Tibial artery (tissue), 4 donors: ENCODE data around the gene LAMA2.

Source experiments
- DNase-seq, 2 donors: peaks; one replicate each; pipeline ENCODE4 v3.0.0-alpha.2; 2019
- H3K27ac ChIP-seq, 2 donors: fragments of 200-600 bp; sonication (generic) in 1 of 2; 1 replicate in 1 of 2; 2 replicates in 1 of 2; pipeline ENCODE4 v1.5.1; 2018 to 2019; ENCODE audit warnings: mild to moderate bottlenecking in 1 of 2
- H3K27me3 ChIP-seq, 2 donors: fragments of 200-600 bp; sonication (generic) in 1 of 2; one replicate each; pipeline versions ENCODE4 v1.5.1 to v1.6.0; 2016 to 2019
- H3K36me3 ChIP-seq, 3 donors: fragments of 200-600 bp; sonication (generic) in 2 of 3; one replicate each; pipeline ENCODE4 v1.5.1; 2016 to 2019; ENCODE audit warnings: mild to moderate bottlenecking in 2 of 3
- H3K4me1 ChIP-seq, 4 donors: fragments of 200-600 bp; sonication (generic) in 2 of 4; 1 replicate in 3 of 4; 2 replicates in 1 of 4; pipeline ENCODE4 v1.5.1; 2016 to 2019
- H3K4me3 ChIP-seq, 2 donors: fragments of 200-600 bp; sonication (generic) in 1 of 2; 1 replicate in 1 of 2; 2 replicates in 1 of 2; pipeline ENCODE4 v1.5.1; 2018 to 2019; ENCODE audit warnings: mild to moderate bottlenecking in 2 of 2
- H3K9me3 ChIP-seq, 3 donors: fragments of 200-600 bp; sonication (generic) in 1 of 3; one replicate each; pipeline ENCODE4 v1.5.1; 2016 to 2019
- CTCF ChIP-seq, 2 experiments: fragments of 200-600 bp in 1 of 2; fragments of 450-650 bp in 1 of 2; IDR thresholded peaks; one replicate each; pipeline ENCODE4 v1.5.1; 2017 to 2019; ENCODE audit warnings: antibody characterized with exemption in 2 of 2, mild to moderate bottlenecking in 1 of 2, moderate library complexity in 1 of 2
- intact Hi-C: fragments of 100-400 bp; cut with DNase I; formaldehyde crosslinking; loops from one replicate; pipeline ENCODE4 v1.15.0; 2023; ENCODE audit warnings: low total_unique reads

The LAMA2 gene

GRCh38 chr6:129546702-129547101 is 663.8 kb downstream of the LAMA2 start:
- H3K36me3 ChIP-seq: no peaks in the 10 kb centered on the region
- no peak for DNase-seq
- no peaks in the 10 kb centered on the region for H3K9me3 ChIP-seq
- no peak for TF ChIP-seq CTCF (IDR thresholded peaks at IDR 0.05)
- no peaks in the 10 kb centered on the region for H3K27me3 ChIP-seq
- no peak overlapping the region for H3K4me3 ChIP-seq
- H3K4me1 ChIP-seq: no peaks in the 10 kb centered on the region
- no peak overlapping the region for H3K27ac ChIP-seq
- intact Hi-C loops: no loop called here

- no peak for TF ChIP-seq CTCF (IDR thresholded peaks at IDR 0.05)
- Histone ChIP-seq H3K36me3 (no peaks in the 10 kb centered on the region), H3K4me3 (no peak overlapping the region), H3K9me3 (no peaks in the 10 kb centered on the region), H3K27me3 (no peaks in the 10 kb centered on the region), H3K4me1 (no peaks in the 10 kb centered on the region), H3K27ac (no peak overlapping the region)
- DNase-seq: no peak
- intact Hi-C loops: loop anchor here (2.0 kb wide), 1 partner anchor 13 kb away; no protein-coding TSS in a partner anchor
These were observed 668.5 kb downstream of the LAMA2 start for GRCh38 chr6:129551486-129551885.

DNA sequence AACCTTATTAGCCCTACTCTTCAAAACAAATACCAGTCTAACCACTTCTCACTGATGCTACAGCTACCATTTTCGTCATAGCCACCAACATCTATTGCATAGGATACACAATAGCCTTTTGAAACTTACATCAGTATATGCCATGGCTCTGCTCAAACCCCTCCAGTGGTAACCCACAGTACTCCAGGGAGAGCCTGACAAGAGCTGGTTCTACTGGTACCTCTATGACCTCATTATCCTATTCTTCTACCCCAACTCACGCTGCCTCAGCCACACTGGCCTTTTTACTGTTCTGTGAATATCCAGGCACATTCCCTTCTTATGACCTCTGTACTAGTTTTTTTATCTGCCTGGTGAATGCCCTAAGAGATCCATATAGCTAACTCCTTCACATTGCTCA is 669.5 kb downstream of the LAMA2 start:
- no peaks in the 10 kb centered on the region for H3K36me3 ChIP-seq
- no peak overlapping the region for H3K4me3 ChIP-seq
- H3K4me1 ChIP-seq: no peaks in the 10 kb centered on the region
- intact Hi-C loops: no loop called here
- no peak for TF ChIP-seq CTCF (IDR thresholded peaks at IDR 0.05)
- H3K27ac ChIP-seq: no peak overlapping the region
- no peak for DNase-seq
- no peaks in the 10 kb centered on the region for H3K9me3 ChIP-seq
- no peaks in the 10 kb centered on the region for H3K27me3 ChIP-seq

DNA sequence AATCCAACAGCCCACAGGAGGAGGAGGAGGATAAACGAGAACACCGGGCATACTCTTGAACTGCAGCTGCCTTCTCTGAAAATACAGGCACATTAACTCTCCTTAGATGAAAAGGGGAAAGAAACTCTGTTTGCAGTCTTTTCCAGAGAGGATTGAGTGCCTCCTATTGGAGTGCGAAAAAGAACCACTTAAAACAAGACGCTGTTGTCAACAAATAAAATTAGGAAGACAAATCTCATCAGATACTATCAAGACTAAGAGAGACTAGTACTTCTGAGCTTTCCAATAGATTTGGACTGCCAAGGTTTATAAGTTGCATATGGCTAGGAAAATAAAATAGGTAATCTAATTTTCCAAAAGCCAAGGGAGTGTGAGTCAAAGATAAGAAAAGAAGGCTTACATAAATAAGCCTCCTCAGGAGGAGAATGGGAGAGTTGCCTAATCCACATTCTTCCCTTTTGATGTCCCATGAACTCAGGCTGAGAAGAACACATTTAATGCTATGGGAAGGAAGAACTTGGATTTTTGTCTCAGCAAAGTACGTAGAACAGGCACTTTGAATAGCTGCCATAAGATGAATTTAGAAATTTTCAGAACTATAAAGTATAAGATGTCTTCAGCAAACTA is 672.4 kb downstream of the LAMA2 start:
- intact Hi-C loops: no loop called here
- Histone ChIP-seq H3K4me1 (no peaks in the 10 kb centered on the region), H3K27me3 (no peaks in the 10 kb centered on the region), H3K4me3 (no peak overlapping the region), H3K36me3 (no peaks in the 10 kb centered on the region), H3K9me3 (no peaks in the 10 kb centered on the region), H3K27ac (no peak overlapping the region)
- DNase-seq: no peak
- no peak for TF ChIP-seq CTCF (IDR thresholded peaks at IDR 0.05)

DNA sequence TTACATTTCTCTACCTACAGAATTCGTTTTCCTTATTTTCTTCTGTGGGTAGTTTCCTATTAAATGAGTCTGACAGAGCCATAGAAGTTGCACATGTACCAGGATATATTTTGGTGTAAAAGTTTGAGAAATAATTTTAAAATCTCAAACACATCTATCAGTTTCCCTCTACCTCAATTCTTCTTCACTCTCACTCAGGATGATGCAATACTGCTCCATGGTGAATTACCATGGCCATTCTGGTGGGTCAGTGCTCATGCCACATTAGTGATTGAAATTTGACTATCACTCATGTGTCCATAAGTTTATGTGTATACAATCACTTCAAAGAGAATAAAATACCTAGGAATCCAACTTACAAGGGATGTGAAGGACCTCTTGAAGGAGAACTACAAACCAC is 675.3 kb downstream of the LAMA2 start:
- intact Hi-C loops: no loop called here
- Histone ChIP-seq H3K9me3 (no peaks in the 10 kb centered on the region), H3K27ac (no peak overlapping the region), H3K36me3 (no peaks in the 10 kb centered on the region), H3K4me3 (no peak overlapping the region), H3K27me3 (no peaks in the 10 kb centered on the region), H3K4me1 (no peaks in the 10 kb centered on the region)
- no peak for TF ChIP-seq CTCF (IDR thresholded peaks at IDR 0.05)
- no peak for DNase-seq

DNA sequence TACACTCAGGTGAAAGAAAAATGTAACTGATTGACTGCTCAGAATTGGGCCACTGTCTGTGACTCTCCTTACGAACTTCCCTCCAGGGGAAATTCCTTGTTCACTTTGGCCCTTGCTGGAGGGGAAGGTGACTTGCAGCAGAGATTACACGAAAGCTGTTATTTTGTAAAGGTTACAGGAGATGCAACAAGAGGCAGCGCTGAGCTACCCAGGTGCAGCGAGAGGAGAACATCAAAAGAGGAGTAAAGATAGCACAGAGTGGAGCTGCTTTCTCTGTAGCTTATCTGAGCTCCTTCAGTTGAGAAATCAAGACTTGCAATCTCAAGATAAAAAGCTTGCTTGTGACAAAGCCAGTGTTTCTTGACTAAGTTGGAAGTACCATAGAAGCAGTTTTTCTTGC is 682.4 kb downstream of the LAMA2 start:
- Histone ChIP-seq H3K36me3 (no peaks in the 10 kb centered on the region), H3K27me3 (no peaks in the 10 kb centered on the region), H3K27ac (no peak overlapping the region), H3K4me1 (no peaks in the 10 kb centered on the region), H3K9me3 (no peaks in the 10 kb centered on the region), H3K4me3 (no peak overlapping the region)
- no peak for TF ChIP-seq CTCF (IDR thresholded peaks at IDR 0.05)
- no peak for DNase-seq
- intact Hi-C loops: loop anchor here (2.0 kb wide), 1 partner anchor 15 kb away; no protein-coding TSS in a partner anchor
